ENCODE data around the gene TEDC2.
"Not testable (repeated sequence)": the region's sequence is repeated elsewhere in the genome, so short reads cannot be mapped to it uniquely, and the experiment has no call there.

TEDC2 gene

GRCh38 chr16:2467528-2468232, 7.8 kb downstream of the TEDC2 start:
- DNase-seq: peak in 1 of 2 experiments; percentile 75

- peak; percentile 71 to 86 for DNase-seq
These were observed 8.4 kb downstream of the TEDC2 start for GRCh38 chr16:2468233-2468724.

- peak; percentile 77 to 93 for DNase-seq
These were observed 9.0 kb downstream of the TEDC2 start for GRCh38 chr16:2468725-2469398.

GRCh38 chr16:2469399-2470233, 9.7 kb downstream of the TEDC2 start:
- DNase-seq: peak in 1 of 2 experiments; percentile 38

GRCh38 chr16:2470234-2470601, 10.3 kb downstream of the TEDC2 start:
- DNase-seq: no peak

- peak; percentile 89 to 90 for DNase-seq
These were observed 10.7 kb downstream of the TEDC2 start for GRCh38 chr16:2470603-2471015.

- peak; percentile 85 to 89 for DNase-seq
These were observed 11.2 kb downstream of the TEDC2 start, which contains the start of gene NTN3 for GRCh38 chr16:2471016-2471652. NTN3 (plus strand) TSS chr16:2471297; CDS start chr16:2471702, 405 bp downstream.

- DNase-seq: peak in 1 of 2 experiments; percentile 51
These were observed 12.0 kb downstream of the TEDC2 start for GRCh38 chr16:2471653-2472487.

GRCh38 chr16:2472488-2472864, 12.6 kb downstream of the TEDC2 start:
- DNase-seq: no peak

- no peak for DNase-seq
These were observed 13.1 kb downstream of the TEDC2 start for GRCh38 chr16:2472885-2473445.

GRCh38 chr16:2473446-2473926, 13.6 kb downstream of the TEDC2 start:
- DNase-seq: peak in 1 of 2 experiments; percentile 31

GRCh38 chr16:2473999-2474876, 14.3 kb downstream of the TEDC2 start:
- peak in 1 of 2 experiments; percentile 44 for DNase-seq

GRCh38 chr16:2474877-2475412, 15.0 kb downstream of the TEDC2 start, which contains the start of gene TBC1D24:
TBC1D24 (plus strand) TSS chr16:2475127; CDS start chr16:2496149, 21,022 bp downstream.
- DNase-seq: peak in 1 of 2 experiments; percentile 91

- DNase-seq: no peak
These were observed 15.8 kb downstream of the TEDC2 start for GRCh38 chr16:2475413-2476344.

GRCh38 chr16:2476345-2476720, 16.4 kb downstream of the TEDC2 start:
- DNase-seq: no peak

GRCh38 chr16:2476741-2477140, 16.8 kb downstream of the TEDC2 start:
- no peak for DNase-seq

GRCh38 chr16:2477327-2477726, 17.4 kb downstream of the TEDC2 start:
- no peak for DNase-seq

GRCh38 chr16:2478279-2478678, 18.4 kb downstream of the TEDC2 start:
- peak in 1 of 2 experiments; percentile 62 for DNase-seq

- DNase-seq: not testable (repeated sequence)
These were observed 20.1 kb downstream of the TEDC2 start for GRCh38 chr16:2479996-2480395.

All from NCI-H446 (cell line).